Measurements from ENCODE around the gene ATP8B1. TPM values are rescaled to one million over a fixed set of nuclear protein-coding genes. Genes with fewer than 3 reads are reported as not detected.

The ATP8B1 gene
- total and polyA plus RNA-seq, 2 of the 8 experiments (the other 6 are each of a cell fraction or from before 2014, with no cell fraction given): 1.1 to 4.6 TPM

DNA sequence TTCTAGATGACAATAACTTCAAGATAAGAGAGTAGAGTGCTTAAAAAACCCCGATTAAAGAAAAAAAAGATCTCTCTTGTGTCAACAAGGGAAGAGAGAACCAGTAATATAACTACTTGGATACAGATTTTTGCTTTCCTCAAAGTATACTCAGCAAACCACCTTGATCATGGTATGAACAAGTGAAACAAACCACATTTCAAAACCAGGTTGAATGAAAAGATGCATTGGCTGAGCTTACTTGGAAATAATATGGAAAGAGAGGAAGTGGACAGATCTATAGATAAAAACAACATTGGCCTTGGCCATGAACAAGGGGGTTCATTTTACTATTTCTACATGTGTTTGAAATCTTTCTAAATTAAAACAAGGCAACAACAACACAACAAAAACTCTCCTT is 50.1 kb downstream of the ATP8B1 start:
- H3K27ac ChIP-seq (ENCODE audit: low read depth, low read length): no peak overlapping the region
- DNase-seq (ENCODE audit: low read depth in 1 of 2, low spot score in 2 of 2) (no peak), FAIRE-seq (no peak)
- H3K23me2 ChIP-seq (ENCODE audit: low read depth, low read length): no peaks in the 10 kb centered on the region; the same call in 1 of the 2 replicates
- no peak overlapping the region for H3K4me3 ChIP-seq (ENCODE audit: extremely low read depth in 1 of 4, insufficient read depth in 2 of 4, low read depth in 3 of 4, low read length in 4 of 4)
- H4K91ac ChIP-seq (replicated peaks; ENCODE audit: insufficient read length, low read length): no peak overlapping the region
- H3K23ac ChIP-seq (ENCODE audit: insufficient read length): no peak overlapping the region
- CTCF ChIA-PET (ENCODE audit: partially characterized antibody): no interaction called here
- no peak overlapping the region for H3K56ac ChIP-seq (replicated peaks; ENCODE audit: insufficient read length, low read depth, low read length)
- no peaks in the 10 kb centered on the region for H3K36me3 ChIP-seq (ENCODE audit: control insufficient read depth in 2 of 4, insufficient read depth in 4 of 4, low read length in 3 of 4)
- H3K18ac ChIP-seq (ENCODE audit: extremely low read depth, low read length): no peak overlapping the region
- H3K4me1 ChIP-seq (replicated peaks in 1 of 4; ENCODE audit: control insufficient read depth in 3 of 4, insufficient read depth in 4 of 4, low read length in 3 of 4): 0 out of 7 replicates have a peak, but pooled peaks cover 0 to 2% (median under 1%) of the 10 kb centered on the region in 4 experiments
- WGBS, 2 experiments (ENCODE audit: extremely low coverage in 1 of 2, insufficient coverage in 1 of 2, insufficient read length in 1 of 2, insufficient replicate concordance in 2 of 2, low coverage in 1 of 2, low lambda C conversion rate in 2 of 2, missing lambda C conversion rate in 1 of 2): 57% methylated on average over 1 of the region's 1 CpG; no CpG with 5 or more reads in 1 of the 2 experiments
- H4K5ac ChIP-seq (ENCODE audit: insufficient read length, low read depth, low read length): no peak overlapping the region
- no peak overlapping the region for H2AK5ac ChIP-seq (ENCODE audit: low read depth, low read length)
- H3K9ac ChIP-seq (replicated peaks in 1 of 4; ENCODE audit: extremely low read depth in 1 of 4, low read depth in 3 of 4, low read length in 3 of 4): no peak overlapping the region
- no peak overlapping the region for H2BK12ac ChIP-seq (ENCODE audit: low read depth, low read length)
- no peaks in the 10 kb centered on the region for H4K20me1 ChIP-seq (replicated peaks in 1 of 2; ENCODE audit: control insufficient read depth in 1 of 2, insufficient read depth in 2 of 2, low read length in 2 of 2)
- H2BK15ac ChIP-seq (ENCODE audit: low read length): no peak overlapping the region
- H2BK120ac ChIP-seq (replicated peaks; ENCODE audit: low read depth, low read length): no peak overlapping the region
- POLR2A ChIA-PET (ENCODE audit: partially characterized antibody): interaction anchor here (0.6 to 2.2 kb wide), 2 partner anchors 10 to 94 kb away, joined by 3 to 5 read pairs; no protein-coding TSS in a partner anchor
- H3K79me2 ChIP-seq (ENCODE audit: control insufficient read depth in 1 of 2, insufficient read depth in 2 of 2, low read length in 2 of 2): no peaks in the 10 kb centered on the region
- no peak overlapping the region for H2AFZ ChIP-seq (ENCODE audit: low read length)
- H3K79me1 ChIP-seq (ENCODE audit: low read depth, low read length): no peaks in the 10 kb centered on the region
- H3K27me3 ChIP-seq (replicated peaks in 1 of 4; ENCODE audit: control insufficient read depth in 3 of 4, extremely low read depth in 1 of 4, insufficient read depth in 3 of 4, low read length in 3 of 4): no peaks in the 10 kb centered on the region
- H3K9me3 ChIP-seq (ENCODE audit: insufficient read depth in 2 of 2, low read depth in 1 of 2, low read length in 1 of 2): no peaks in the 10 kb centered on the region
- no peak overlapping the region for H3K4ac ChIP-seq (replicated peaks; ENCODE audit: insufficient read length, low read depth, low read length)
- no peak overlapping the region for H2BK5ac ChIP-seq (ENCODE audit: low read depth, low read length)
- no peak for TF ChIP-seq ZNF274 (IDR thresholded peaks at IDR 0.05; ENCODE audit: borderline replicate concordance, extremely low read depth, low read length)
- H3K14ac ChIP-seq (ENCODE audit: insufficient read length): no peak overlapping the region
- no peak overlapping the region for H4K8ac ChIP-seq (ENCODE audit: extremely low read depth, insufficient read depth, low read length)
- H2BK20ac ChIP-seq (ENCODE audit: low read length): no peak overlapping the region
- H3K4me2 ChIP-seq (ENCODE audit: insufficient read depth in 1 of 2, low read depth in 2 of 2, low read length in 2 of 2): no peak overlapping the region

Data from H1 (cell line).